SH-SY5Y (cell line): ENCODE results near the gene IL1A.

Source experiments
- GATA2 ChIP-seq: IDR thresholded peaks from 2 replicates; pipeline ENCODE4 v1.6.1; 2011; ENCODE audit warnings: mild to moderate bottlenecking, low read depth, low read length
- GATA3 ChIP-seq: IDR thresholded peaks from 2 replicates; pipeline ENCODE4 v1.6.1; 2011; ENCODE audit warnings: low read depth, mild to moderate bottlenecking, low read length, moderate library complexity

The IL1A gene

DNA sequence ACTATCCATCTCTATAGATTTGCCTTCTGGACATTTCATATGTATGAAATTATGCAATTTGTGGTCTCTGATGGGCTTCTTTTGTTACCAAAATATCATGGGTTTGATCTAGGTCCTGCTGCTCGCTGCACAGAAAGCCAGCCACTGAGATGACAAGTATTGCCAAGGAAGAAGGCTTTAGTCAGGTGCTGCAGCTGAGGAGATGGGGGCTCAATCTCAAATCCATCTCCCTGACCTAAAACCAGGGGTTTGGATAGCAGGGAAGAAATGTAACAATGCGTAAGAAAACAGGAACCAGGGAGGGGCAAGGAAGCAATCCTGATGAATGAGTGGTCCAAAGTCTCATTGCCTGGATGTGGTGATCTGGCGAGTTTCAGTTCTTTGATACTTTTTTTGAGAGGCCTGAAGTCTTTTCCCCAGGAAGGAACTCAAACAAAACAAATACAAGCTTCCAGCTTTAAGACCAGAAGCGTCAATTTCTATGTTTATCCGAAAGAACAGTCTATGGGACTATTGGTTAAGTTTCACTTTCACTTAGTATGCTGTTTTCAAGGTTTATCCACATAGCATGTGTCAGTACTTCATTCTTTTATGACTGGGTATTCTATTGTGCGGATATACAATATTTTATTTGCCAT lies 16.5 kb downstream of the IL1A start:
- no peak for TF ChIP-seq GATA2
- TF ChIP-seq GATA3: no peak

DNA sequence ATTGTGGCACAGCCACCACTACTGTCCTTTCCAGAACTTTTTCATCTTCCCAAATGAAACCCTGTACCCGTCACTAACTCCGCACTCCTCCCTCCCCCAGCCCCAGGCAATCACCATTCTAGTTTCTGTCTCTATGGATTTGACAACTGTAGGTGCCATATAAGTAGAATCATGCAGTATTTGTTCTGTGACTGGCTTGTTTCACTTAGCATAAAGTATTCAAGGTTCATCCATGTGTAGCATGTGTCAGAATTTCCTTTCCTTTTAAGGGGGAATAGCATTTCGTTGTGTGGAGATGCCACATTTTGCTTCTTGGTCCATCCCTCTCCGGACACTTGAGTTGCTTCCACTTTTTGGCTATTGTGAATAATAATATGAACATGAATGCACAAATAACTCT lies 19.0 kb downstream of the IL1A start:
- TF ChIP-seq GATA3: no peak
- no peak for TF ChIP-seq GATA2

DNA sequence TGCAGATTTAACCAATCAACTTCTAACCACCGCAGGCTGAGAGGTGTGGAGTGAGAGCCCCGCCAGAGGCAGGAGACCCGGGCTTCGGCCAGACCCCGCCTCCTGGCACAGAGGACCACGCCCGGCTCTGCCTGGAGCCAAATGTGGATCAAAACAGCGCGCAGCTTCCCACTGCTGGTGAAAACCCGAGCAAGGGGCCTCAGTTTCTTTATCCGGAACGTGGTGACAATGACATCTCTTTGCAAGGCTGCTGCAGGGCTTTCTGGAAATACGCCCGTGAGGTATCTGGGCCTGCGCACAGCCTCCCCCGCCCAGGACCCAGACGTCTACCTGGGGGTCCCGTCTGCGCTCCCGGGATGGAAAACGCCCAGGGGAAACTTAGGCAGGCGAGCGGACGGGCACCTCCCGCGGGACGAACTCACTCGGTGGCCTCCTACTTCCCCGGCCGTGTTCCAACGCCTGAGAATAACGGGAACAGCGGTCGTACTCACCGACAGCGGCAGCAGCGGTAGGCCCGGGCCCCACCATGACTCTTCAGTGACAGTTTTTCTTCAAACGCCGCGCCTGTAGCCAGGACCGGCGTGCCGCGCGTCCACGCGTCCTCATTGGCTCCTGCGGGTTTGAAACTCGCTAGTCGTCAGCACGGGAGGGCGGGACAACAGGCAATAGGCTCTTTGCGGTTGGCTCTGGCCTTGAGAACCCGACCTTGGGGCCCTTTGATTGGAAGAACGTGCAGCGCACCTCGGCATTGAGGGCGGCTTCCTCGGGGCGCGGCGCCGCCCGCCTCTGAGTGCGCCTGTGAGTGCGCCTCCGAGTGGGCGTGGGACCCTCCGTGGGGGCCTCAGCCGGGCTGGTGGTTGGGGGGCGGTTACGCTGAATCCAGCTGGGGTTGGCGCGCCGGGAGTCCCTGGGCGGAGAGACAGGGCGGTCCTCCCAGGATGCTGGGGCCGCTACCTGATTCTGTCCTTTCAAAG lies 19.9 kb downstream of the IL1A start, which contains the start of gene CKAP2L:
TSS of gene CKAP2L (minus strand) at position 539 of the 974 bp plus-strand sequence. CDS start at position 528, 11 bp downstream.
- TF ChIP-seq GATA2 (no peak), GATA3 (no peak)

DNA sequence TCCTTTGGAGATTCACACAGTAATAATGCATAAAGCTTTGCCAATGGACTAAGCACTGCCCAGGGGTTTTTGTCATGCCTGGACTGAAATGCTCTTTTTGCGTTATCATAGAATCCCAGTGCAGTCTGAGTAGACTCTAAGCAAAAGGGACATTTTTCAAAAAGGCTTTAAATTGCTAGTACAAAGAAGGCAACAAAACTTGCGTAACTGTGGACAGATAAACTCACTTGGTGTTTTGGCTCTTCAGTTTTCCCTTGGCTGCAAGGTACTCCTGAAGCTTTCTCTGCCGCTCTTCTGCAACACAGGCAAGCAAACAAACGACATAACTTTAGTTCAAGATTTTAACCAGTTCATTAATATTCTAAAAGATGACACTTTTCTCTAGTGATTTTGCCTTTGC lies 22.0 kb downstream of the IL1A start:
- TF ChIP-seq GATA2: no peak

DNA sequence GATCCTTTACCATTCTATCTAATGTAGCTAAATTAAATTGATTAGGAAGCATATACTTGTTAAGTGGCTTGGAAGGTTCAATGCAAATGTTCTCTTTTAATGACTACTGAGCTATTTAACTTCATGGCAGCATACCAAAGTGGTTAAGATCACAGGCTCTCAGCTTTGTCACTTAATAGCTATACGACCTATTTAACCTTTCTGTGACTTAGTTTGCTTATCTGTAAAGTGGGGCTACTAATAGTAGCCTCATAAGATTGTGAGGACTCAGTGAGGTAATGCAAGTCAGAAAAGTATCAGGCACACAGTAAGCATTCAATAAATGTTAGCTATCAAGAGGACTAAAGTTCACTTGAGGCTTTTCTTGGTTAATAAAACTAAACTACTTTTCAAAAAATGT lies 24.1 kb downstream of the IL1A start:
- TF ChIP-seq GATA2 (no peak), GATA3 (no peak)

DNA sequence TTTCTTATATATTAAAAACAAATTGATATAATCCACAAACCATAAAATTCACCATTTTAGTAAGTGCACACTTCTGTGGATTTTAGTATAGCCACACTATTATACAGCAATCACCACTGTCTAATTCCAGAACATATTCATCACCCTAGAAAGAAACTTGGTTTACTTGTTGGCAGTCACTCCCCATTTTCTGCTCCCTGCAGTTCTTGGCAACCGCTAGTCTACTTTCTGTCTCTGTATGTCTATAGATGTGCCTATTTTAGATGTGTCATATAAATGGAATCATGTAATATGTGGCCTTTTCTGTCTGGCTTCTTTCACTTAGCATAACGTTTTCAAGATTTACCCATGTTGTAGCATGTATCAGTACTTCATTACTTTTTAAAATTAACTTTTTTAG lies 25.6 kb downstream of the IL1A start:
- TF ChIP-seq GATA2 (no peak), GATA3 (no peak)

DNA sequence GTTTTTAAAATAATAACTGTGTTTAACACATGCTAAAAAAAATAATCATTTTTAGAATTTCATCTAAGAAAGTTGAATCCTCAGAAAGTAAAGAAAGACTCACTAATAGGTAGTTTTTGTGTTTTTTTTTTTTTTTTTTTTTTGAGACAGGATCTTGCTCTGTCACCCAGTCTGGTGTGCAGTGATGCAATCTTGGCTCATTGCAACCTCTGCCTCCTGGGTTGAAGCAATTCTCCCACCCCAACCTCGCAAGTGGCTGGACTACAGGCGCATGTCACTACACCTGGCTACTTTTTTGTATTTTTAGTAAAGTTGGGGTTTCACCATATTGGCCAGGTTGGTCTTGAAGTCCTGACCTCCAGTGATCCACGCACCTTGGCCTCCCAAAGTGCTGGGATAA lies 27.0 kb downstream of the IL1A start:
- TF ChIP-seq GATA3: no peak

DNA sequence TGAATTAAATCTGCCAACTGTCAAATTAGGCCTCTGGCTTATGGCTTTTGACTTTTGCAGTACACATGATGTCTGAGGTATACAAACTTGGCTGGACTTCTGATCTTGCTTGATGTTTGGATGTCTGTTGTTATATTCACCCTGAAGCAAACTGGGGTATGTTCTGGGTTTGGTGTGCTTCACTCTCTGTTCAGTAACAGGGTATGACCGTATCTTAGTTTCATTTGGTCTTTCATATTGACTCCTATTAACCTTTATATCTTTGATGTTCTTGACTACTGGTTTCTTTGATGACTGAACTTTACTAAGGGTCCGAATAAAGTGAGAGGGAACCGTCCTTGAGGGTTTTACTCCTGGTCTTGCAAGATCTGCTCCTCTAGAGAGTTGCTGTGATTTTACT lies 28.1 kb downstream of the IL1A start:
- TF ChIP-seq GATA3: no peak
- TF ChIP-seq GATA2: no peak

DNA sequence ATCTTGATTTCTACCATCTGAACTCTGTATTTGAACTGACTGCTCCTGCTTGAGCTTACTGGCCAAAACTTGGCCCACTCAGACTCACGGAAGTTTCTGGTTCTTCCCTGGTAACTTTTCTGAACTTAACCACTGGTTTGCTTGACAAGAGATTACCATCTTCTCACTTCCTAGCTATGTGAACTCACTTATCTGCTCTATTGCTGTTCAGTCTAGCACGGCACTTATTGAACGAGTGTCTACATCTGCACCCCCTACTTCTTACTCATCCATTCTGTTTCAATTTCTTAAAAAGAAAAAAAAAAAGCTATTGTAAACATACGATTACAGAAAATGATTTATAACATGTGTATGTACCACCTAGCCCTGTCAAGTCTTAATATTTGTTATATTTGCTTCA lies 28.8 kb downstream of the IL1A start:
- TF ChIP-seq GATA2: no peak
- TF ChIP-seq GATA3: no peak

DNA sequence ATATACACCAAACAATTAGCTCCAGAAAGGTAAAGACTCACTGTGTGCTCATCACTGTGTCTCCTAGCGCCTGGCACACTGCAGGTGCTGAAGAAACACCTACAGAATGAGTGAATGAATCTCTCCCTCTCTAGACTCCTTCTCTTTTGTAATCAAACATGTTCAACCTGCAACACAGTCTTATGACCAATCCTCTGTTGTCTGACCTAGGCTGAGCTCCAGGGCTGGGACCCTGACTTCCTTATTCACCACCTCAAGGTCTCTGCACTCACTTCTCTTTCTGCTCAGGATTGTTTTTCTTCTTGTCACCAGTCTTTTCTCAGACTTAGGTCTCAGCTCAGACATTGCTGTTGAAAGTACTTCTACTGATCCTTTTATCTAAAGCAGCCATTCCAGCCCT lies 29.7 kb downstream of the IL1A start:
- TF ChIP-seq GATA2 (no peak), GATA3 (no peak)

DNA sequence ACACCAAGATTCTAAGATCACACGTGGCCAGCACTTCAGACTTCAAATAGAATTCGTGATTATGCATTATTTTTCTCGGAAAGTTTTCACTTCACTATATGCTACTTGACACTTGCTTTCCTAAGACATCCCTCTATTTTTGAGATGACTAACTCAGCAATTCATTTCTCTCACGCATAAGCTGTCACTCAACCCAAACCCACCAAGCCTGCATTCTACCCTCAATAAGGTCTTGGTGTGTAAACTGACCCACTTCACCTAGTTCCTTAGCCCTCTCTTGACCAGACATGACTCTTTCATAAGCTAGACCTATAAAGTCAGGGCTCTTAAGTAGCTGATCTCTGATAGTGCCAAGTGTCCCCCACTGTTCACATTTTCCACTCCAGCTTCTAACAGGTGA lies 31.6 kb downstream of the IL1A start:
- TF ChIP-seq GATA2: no peak

DNA sequence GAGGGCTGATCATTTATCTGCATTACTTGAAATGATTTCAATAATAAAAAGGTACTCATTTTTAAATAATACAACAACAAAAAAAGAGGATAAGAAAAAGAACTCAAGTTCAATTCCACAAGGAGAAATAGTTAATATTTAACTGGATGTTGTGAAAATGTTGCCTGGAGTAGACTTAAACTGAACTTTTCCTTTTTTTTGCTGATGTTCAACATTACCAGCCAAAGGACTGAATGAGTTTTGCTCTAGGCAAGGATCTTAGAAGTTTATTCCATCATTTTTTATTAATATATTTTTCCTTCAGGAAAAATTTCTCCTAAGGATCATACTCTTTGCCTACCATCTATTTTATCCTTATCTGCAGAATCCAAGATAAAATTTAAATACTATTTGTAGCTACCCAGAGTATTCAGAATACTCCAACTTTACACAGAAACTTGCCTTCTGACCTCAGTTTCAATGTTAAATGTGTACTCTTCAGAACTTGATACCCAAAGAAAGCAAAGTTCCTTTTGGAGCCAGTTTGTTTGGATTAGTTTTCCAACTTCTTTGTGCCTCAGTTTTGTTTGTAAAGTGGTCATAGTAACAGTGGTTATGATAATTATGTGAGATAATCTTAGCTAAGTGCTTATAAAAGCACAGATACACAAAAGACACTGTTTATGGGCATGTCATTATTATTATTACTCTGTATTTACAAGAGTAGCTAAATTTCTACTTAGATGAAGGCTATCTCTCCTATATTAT lies 32.7 kb downstream of the IL1A start:
- TF ChIP-seq GATA2: no peak
- TF ChIP-seq GATA3: no peak

DNA sequence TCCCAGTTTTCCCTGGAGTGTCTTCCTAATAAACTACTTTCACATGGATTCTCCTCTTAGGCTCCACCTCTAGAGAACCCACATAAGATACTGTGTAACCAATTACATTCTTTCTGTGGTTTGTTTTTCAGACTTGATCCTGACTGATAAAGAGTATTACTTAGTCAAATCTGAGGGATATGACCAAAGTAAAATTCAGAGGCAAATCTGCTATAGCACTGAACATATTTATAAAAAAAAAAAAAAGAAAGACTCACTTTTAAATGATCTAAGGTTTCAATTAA lies 33.8 kb downstream of the IL1A start:
- TF ChIP-seq GATA3: no peak
- no peak for TF ChIP-seq GATA2

DNA sequence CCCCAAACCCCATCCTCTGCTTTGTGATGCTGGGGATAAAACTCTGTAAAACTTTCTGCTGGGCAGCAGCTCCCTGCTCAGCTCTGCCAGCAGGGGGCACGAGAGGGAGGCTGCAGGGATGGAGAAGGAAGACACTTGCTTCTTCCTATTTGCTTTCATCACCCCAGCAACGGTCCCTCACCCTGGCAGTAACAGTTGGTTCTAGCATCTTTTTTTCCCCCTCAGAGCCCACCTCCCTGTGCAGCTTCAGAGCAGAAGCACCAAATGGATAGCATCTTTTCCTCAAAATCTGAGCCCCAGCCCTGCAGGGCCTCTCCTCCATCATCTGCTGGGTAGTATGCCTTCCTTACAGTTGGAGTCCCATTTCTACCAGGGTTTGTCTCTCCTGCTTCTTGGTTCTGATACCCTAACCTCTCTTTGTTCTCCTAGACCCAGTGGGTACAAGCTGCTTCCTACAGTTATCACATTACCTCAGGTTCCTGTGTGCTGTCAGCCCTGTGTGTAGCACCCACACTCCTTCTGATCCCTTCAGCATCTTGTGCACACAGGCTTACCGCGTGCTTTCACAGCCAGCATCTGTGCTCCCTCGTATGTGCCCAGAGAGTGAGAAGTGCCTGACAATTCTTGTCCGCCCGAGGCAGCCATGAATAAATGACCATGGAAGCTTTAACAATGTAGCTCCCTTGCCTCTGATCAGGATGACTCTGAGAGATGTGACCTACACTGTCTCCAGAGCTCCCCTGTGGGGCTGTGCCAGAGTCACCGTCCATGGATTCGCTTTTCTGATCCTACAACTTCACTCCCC lies 34.3 kb downstream of the IL1A start:
- no peak for TF ChIP-seq GATA2
- no peak for TF ChIP-seq GATA3

DNA sequence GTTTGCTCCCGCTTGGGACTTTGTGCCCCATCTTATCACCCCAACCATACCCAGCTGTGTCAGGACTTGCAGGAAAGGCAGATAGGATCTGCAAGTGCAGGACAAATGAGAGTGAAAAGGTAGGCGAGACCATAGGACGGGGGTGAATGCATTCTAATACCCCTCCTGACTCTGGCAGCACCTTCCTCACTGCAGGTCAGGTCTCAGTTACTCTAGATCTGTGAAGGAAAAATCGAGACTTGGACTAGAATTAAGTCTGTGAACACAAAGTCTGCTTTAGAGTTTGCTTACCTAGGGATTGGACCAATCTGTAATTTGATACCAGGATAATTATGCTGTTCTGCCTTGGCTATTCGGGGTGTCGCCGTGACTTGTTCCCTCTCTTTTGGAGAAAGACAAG lies 43.8 kb downstream of the IL1A start:
- TF ChIP-seq GATA2: no peak
- no peak for TF ChIP-seq GATA3
